GM21381 (cell line): ENCODE data around the gene SLC23A3.

Experiments used
- ATAC-seq: cut with Tn5 transposase; IDR thresholded peaks from one replicate; pipeline ENCODE4 v1.9.1; 2021; ENCODE audit warnings: mild to moderate bottlenecking, moderate library complexity; ENCODE audit not compliant: unreplicated experiment

Gene SLC23A3

GRCh38 chr2:219176818-219177551 is 7.2 kb upstream of the SLC23A3 start, which contains the start of gene CNPPD1:
Gene CNPPD1, minus strand, starts transcription at chr2:219176925. Its CDS starts 97 bp downstream, at chr2:219176828.
- ATAC-seq = peak; percentile 63

GRCh38 chr2:219175928-219176817 is 6.3 kb upstream of the SLC23A3 start:
- ATAC-seq = peak; percentile 14

- no peak for ATAC-seq
Measured at GRCh38 chr2:219175486-219175885, 5.7 kb upstream of the SLC23A3 start.

GRCh38 chr2:219174801-219175200 is 5.0 kb upstream of the SLC23A3 start:
- no peak for ATAC-seq

- no peak for ATAC-seq
Measured at GRCh38 chr2:219174146-219174545, 4.3 kb upstream of the SLC23A3 start.

GRCh38 chr2:219173176-219173575 is 3.3 kb upstream of the SLC23A3 start:
- ATAC-seq = no peak

GRCh38 chr2:219172231-219173154 is 2.7 kb upstream of the SLC23A3 start:
- ATAC-seq = no peak

- ATAC-seq = no peak
Measured at GRCh38 chr2:219171231-219171651, 1.4 kb upstream of the SLC23A3 start.

GRCh38 chr2:219168932-219169331 is 897 bp downstream of the SLC23A3 start:
- ATAC-seq = no peak

GRCh38 chr2:219168526-219168925 is 1.3 kb downstream of the SLC23A3 start:
- no peak for ATAC-seq

- ATAC-seq = no peak
Measured at GRCh38 chr2:219167997-219168396, 1.8 kb downstream of the SLC23A3 start.

- no peak for ATAC-seq
Measured at GRCh38 chr2:219165058-219165911, 4.5 kb downstream of the SLC23A3 start.

- no peak for ATAC-seq
Measured at GRCh38 chr2:219163156-219163555, 6.7 kb downstream of the SLC23A3 start.

GRCh38 chr2:219161097-219161496 is 8.7 kb downstream of the SLC23A3 start:
- no peak for ATAC-seq

GRCh38 chr2:219160186-219161017 is 9.4 kb downstream of the SLC23A3 start, which contains the start of gene NHEJ1:
Gene NHEJ1, minus strand, starts transcription at chr2:219160815. Its CDS starts 2,453 bp downstream, at chr2:219158362.
- peak; percentile 85 for ATAC-seq

GRCh38 chr2:219159771-219160185 is 10.1 kb downstream of the SLC23A3 start:
- ATAC-seq = peak; percentile 1

GRCh38 chr2:219158586-219158985 is 11.2 kb downstream of the SLC23A3 start:
- ATAC-seq = no peak

GRCh38 chr2:219158025-219158424 is 11.8 kb downstream of the SLC23A3 start:
- ATAC-seq = no peak

- ATAC-seq = no peak
Measured at GRCh38 chr2:219157396-219157795, 12.4 kb downstream of the SLC23A3 start.
